ENCODE data around the gene PLCXD3.

DNA sequence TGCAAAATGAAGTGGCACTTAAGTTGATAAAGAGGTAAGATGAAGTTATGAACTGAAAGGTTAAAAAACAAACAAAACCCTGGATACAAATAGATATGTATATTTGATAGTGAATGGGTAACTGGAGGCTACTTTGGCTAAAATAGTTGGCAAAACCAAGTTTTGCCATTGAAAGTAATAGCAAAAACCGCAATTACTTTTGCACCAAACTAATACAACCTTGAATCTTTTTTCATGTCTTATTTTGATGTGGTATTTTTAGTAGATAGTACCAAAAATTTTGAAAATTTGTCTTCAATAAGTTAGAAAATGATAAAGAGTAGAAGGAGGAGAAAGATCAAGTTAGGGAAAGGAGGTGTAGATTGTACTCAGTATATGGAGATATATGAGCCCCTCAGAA, 47.9 kb upstream of the PLCXD3 start:
- TF ChIP-seq, protein P1, sequence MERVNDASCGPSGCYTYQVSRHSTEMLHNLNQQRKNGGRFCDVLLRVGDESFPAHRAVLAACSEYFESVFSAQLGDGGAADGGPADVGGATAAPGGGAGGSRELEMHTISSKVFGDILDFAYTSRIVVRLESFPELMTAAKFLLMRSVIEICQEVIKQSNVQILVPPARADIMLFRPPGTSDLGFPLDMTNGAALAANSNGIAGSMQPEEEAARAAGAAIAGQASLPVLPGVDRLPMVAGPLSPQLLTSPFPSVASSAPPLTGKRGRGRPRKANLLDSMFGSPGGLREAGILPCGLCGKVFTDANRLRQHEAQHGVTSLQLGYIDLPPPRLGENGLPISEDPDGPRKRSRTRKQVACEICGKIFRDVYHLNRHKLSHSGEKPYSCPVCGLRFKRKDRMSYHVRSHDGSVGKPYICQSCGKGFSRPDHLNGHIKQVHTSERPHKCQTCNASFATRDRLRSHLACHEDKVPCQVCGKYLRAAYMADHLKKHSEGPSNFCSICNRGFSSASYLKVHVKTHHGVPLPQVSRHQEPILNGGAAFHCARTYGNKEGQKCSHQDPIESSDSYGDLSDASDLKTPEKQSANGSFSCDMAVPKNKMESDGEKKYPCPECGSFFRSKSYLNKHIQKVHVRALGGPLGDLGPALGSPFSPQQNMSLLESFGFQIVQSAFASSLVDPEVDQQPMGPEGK (CRISPR knock-in tag; IDR thresholded peaks at IDR 0.05; ENCODE audit: borderline replicate concordance): no peak
- TF ChIP-seq, protein P2, sequence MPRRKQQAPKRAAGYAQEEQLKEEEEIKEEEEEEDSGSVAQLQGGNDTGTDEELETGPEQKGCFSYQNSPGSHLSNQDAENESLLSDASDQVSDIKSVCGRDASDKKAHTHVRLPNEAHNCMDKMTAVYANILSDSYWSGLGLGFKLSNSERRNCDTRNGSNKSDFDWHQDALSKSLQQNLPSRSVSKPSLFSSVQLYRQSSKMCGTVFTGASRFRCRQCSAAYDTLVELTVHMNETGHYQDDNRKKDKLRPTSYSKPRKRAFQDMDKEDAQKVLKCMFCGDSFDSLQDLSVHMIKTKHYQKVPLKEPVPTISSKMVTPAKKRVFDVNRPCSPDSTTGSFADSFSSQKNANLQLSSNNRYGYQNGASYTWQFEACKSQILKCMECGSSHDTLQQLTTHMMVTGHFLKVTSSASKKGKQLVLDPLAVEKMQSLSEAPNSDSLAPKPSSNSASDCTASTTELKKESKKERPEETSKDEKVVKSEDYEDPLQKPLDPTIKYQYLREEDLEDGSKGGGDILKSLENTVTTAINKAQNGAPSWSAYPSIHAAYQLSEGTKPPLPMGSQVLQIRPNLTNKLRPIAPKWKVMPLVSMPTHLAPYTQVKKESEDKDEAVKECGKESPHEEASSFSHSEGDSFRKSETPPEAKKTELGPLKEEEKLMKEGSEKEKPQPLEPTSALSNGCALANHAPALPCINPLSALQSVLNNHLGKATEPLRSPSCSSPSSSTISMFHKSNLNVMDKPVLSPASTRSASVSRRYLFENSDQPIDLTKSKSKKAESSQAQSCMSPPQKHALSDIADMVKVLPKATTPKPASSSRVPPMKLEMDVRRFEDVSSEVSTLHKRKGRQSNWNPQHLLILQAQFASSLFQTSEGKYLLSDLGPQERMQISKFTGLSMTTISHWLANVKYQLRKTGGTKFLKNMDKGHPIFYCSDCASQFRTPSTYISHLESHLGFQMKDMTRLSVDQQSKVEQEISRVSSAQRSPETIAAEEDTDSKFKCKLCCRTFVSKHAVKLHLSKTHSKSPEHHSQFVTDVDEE (CRISPR knock-in tag; IDR thresholded peaks at IDR 0.05): no peak
- no peak for TF ChIP-seq SNAI2 (CRISPR knock-in tag; IDR thresholded peaks at IDR 0.05)
- TF ChIP-seq CSDC2 (CRISPR knock-in tag; IDR thresholded peaks at IDR 0.05): no peak
- TF ChIP-seq, protein P3, sequence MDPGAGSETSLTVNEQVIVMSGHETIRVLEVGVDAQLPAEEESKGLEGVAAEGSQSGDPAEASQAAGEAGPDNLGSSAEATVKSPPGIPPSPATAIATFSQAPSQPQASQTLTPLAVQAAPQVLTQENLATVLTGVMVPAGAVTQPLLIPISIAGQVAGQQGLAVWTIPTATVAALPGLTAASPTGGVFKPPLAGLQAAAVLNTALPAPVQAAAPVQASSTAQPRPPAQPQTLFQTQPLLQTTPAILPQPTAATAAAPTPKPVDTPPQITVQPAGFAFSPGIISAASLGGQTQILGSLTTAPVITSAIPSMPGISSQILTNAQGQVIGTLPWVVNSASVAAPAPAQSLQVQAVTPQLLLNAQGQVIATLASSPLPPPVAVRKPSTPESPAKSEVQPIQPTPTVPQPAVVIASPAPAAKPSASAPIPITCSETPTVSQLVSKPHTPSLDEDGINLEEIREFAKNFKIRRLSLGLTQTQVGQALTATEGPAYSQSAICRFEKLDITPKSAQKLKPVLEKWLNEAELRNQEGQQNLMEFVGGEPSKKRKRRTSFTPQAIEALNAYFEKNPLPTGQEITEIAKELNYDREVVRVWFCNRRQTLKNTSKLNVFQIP (CRISPR knock-in tag; IDR thresholded peaks at IDR 0.05; ENCODE audit: borderline replicate concordance, low read depth): no peak
- TF ChIP-seq ARNTL (CRISPR knock-in tag; IDR thresholded peaks at IDR 0.05; ENCODE audit: borderline replicate concordance, low read depth): no peak
- TF ChIP-seq RARB (CRISPR knock-in tag; IDR thresholded peaks at IDR 0.05): no peak
- no peak for TF ChIP-seq ZNF565 (CRISPR knock-in tag; conservative IDR thresholded peaks at IDR 0.05; ENCODE audit: low read depth)
